GM19463 (cell line): ENCODE results near the gene PTPN4.

Experiments
- ATAC-seq: cut with Tn5 transposase; IDR thresholded peaks from one replicate; pipeline ENCODE4 v1.9.1; 2021; ENCODE audit warnings: mild to moderate bottlenecking, moderate library complexity; ENCODE audit not compliant: unreplicated experiment

The PTPN4 gene

GRCh38 chr2:119730671-119731177 lies 29.0 kb upstream of the PTPN4 start:
- ATAC-seq: no peak

GRCh38 chr2:119731983-119732382 lies 27.7 kb upstream of the PTPN4 start:
- no peak for ATAC-seq

- no peak for ATAC-seq
Observed at GRCh38 chr2:119732601-119733164, 27.0 kb upstream of the PTPN4 start.

GRCh38 chr2:119734047-119734446 lies 25.7 kb upstream of the PTPN4 start:
- no peak for ATAC-seq

- no peak for ATAC-seq
Observed at GRCh38 chr2:119735565-119735964, 24.2 kb upstream of the PTPN4 start.

GRCh38 chr2:119736021-119736420 lies 23.7 kb upstream of the PTPN4 start:
- ATAC-seq: no peak

GRCh38 chr2:119739580-119740255 lies 20.0 kb upstream of the PTPN4 start:
- ATAC-seq: no peak

GRCh38 chr2:119741001-119741400 lies 18.7 kb upstream of the PTPN4 start:
- no peak for ATAC-seq

GRCh38 chr2:119741868-119742267 lies 17.9 kb upstream of the PTPN4 start:
- no peak for ATAC-seq

- ATAC-seq: no peak
Observed at GRCh38 chr2:119744335-119744939, 15.3 kb upstream of the PTPN4 start.

- no peak for ATAC-seq
Observed at GRCh38 chr2:119745566-119745965, 14.2 kb upstream of the PTPN4 start.

- no peak for ATAC-seq
Observed at GRCh38 chr2:119746836-119747686, 12.7 kb upstream of the PTPN4 start.

- ATAC-seq: no peak
Observed at GRCh38 chr2:119748135-119748534, 11.6 kb upstream of the PTPN4 start.

GRCh38 chr2:119749477-119750012 lies 10.2 kb upstream of the PTPN4 start:
- ATAC-seq: no peak

- no peak for ATAC-seq
Observed at GRCh38 chr2:119751706-119752105, 8.0 kb upstream of the PTPN4 start.

GRCh38 chr2:119753041-119753929 lies 6.4 kb upstream of the PTPN4 start:
- ATAC-seq: no peak

GRCh38 chr2:119753930-119754321 lies 5.8 kb upstream of the PTPN4 start:
- ATAC-seq: no peak

- no peak for ATAC-seq
Observed at GRCh38 chr2:119755906-119756305, 3.8 kb upstream of the PTPN4 start.

GRCh38 chr2:119756837-119757236 lies 2.9 kb upstream of the PTPN4 start:
- no peak for ATAC-seq

GRCh38 chr2:119758881-119759450 lies 756 bp upstream of the PTPN4 start:
- ATAC-seq: no peak
